Measurements from ENCODE around the gene ITGAL. TPM values are rescaled to one million over a fixed set of nuclear protein-coding genes. Genes with fewer than 3 reads are reported as not detected.

ITGAL gene
- total RNA-seq, 2 experiments from 2014 or later: 40.2 to 140 TPM

DNA sequence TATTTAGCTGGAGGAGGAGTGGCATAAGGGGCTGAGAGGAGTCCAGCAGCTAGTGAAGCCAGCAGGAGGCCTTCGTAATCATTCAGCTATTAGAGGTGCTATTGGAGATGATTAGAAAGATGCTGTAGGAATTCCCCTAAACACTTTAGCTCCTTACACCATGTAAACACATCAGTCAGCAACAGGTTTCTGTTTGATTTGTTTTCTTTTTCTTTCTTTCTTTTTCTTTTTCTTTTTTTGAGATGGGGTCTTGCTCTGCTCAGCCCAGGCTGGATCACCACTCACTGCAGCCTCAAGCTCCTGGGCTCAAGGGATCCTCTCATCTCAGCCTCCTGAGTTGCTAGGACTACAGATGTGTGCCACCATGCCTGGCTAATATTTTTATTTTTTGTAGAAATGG lies 16.2 kb upstream of the ITGAL start:
- no peaks in the 10 kb centered on the region for H3K36me3 ChIP-seq (ENCODE audit: insufficient read depth, low read length)
- H3K9me3 ChIP-seq (ENCODE audit: low read length): no peaks in the 10 kb centered on the region
- ChIA-PET POLR2A (interaction anchor here (0.6 to 7.4 kb wide), 8 partner anchors 10 to 1485 kb away, joined by 3 to 69 read pairs (median 4); partner anchors contain the start of gene ITGAL), CTCF (ENCODE audit: unreplicated experiment) (no interaction called here)
- no peak for DNase-seq (ENCODE audit: low spot score)
- no TSS peak for BruUV-seq (replicated peaks)
- H3K9me2 ChIP-seq (ENCODE audit: insufficient read depth, low read length): no peaks in the 10 kb centered on the region
- no peak overlapping the region for H3K4me3 ChIP-seq (ENCODE audit: low read depth, low read length, poor library complexity, severe bottlenecking)
- peak overlapping the region; percentile 2 for H3K27ac ChIP-seq (ENCODE audit: low read depth, low read length, poor library complexity, severe bottlenecking)
- 0 out of 2 replicates have a peak overlapping the region, but pooled peaks have one; percentile 10 for H3K4me2 ChIP-seq (ENCODE audit: low read length)
- TF ChIP-seq EZH2phosphoT487 (IDR thresholded peaks at IDR 0.05; ENCODE audit: borderline replicate concordance, low read depth, low read length): no peak
- TF ChIP-seq, protein P1, sequence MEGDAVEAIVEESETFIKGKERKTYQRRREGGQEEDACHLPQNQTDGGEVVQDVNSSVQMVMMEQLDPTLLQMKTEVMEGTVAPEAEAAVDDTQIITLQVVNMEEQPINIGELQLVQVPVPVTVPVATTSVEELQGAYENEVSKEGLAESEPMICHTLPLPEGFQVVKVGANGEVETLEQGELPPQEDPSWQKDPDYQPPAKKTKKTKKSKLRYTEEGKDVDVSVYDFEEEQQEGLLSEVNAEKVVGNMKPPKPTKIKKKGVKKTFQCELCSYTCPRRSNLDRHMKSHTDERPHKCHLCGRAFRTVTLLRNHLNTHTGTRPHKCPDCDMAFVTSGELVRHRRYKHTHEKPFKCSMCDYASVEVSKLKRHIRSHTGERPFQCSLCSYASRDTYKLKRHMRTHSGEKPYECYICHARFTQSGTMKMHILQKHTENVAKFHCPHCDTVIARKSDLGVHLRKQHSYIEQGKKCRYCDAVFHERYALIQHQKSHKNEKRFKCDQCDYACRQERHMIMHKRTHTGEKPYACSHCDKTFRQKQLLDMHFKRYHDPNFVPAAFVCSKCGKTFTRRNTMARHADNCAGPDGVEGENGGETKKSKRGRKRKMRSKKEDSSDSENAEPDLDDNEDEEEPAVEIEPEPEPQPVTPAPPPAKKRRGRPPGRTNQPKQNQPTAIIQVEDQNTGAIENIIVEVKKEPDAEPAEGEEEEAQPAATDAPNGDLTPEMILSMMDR (conservative IDR thresholded peaks at IDR 0.05; ENCODE audit: low read length): no peak
- H3K4me1 ChIP-seq (ENCODE audit: insufficient read depth, low read length, poor library complexity, severe bottlenecking): peaks cover 90% of the 10 kb centered on the region
- intact Hi-C loops (cut with micrococcal nuclease; ENCODE audit: unreplicated experiment): no loop called here
- no peaks in the 10 kb centered on the region for H3K79me2 ChIP-seq (ENCODE audit: insufficient read depth, low read depth, low read length)
- no peaks in the 10 kb centered on the region for H4K20me1 ChIP-seq (ENCODE audit: insufficient read depth, low read length)
- H2AFZ ChIP-seq (ENCODE audit: low read length): peak overlapping the region; percentile 47; the same call in 1 of the 2 replicates

DNA sequence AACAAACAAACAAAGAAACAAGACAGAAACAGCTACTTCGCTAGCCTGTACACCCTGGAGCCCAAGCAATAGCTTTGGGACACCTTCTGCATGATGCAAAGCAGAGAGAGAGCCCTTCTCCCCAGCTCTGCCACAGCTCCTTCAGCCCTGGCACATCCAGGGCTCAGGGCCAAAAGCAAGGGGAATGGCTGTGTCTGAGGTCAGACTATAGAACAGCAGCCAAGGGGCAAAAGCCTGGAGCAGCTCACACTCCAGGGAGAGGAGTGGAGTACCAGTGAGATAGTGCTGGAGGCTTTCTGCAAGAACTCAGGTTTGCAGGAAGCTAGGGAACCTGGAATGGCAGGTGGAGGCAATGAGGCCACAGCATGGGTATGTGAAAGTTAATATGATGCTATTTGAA lies 15.3 kb upstream of the ITGAL start:
- ChIA-PET POLR2A (interaction anchor here (0.6 to 7.4 kb wide), 9 partner anchors 8 to 153 kb away, joined by 3 to 69 read pairs (median 4); partner anchors contain the start of gene ITGAL), CTCF (ENCODE audit: unreplicated experiment) (interaction anchor here (0.6 to 1.5 kb wide), 3 partner anchors 16 to 78 kb away, joined by 3 to 4 read pairs (median 3); partner anchors contain the start of gene ITGAL)
- Histone ChIP-seq H3K36me3 (ENCODE audit: insufficient read depth, low read length) (no peaks in the 10 kb centered on the region), H3K9me2 (ENCODE audit: insufficient read depth, low read length) (no peaks in the 10 kb centered on the region), H3K27ac (ENCODE audit: low read depth, low read length, poor library complexity, severe bottlenecking) (peak overlapping the region; percentile 40), H3K4me2 (ENCODE audit: low read length) (peak overlapping the region; percentile 18; the same call in 1 of the 2 replicates), H3K4me1 (ENCODE audit: insufficient read depth, low read length, poor library complexity, severe bottlenecking) (peaks cover 85% of the 10 kb centered on the region), H4K20me1 (ENCODE audit: insufficient read depth, low read length) (no peaks in the 10 kb centered on the region), H3K79me2 (ENCODE audit: insufficient read depth, low read depth, low read length) (no peaks in the 10 kb centered on the region), H3K4me3 (ENCODE audit: low read depth, low read length, poor library complexity, severe bottlenecking) (no peak overlapping the region), H3K9me3 (ENCODE audit: low read length) (no peaks in the 10 kb centered on the region), H2AFZ (ENCODE audit: low read length) (peak overlapping the region; percentile 47; the same call in 1 of the 2 replicates)
- DNase-seq (ENCODE audit: low spot score): no peak
- no peak for TF ChIP-seq EZH2phosphoT487 (IDR thresholded peaks at IDR 0.05; ENCODE audit: borderline replicate concordance, low read depth, low read length)
- TF ChIP-seq, protein P1 (conservative IDR thresholded peaks at IDR 0.05; ENCODE audit: low read length): no peak
- BruUV-seq (replicated peaks): no TSS peak
- intact Hi-C loops (cut with micrococcal nuclease; ENCODE audit: unreplicated experiment): no loop called here

Measured in OCI-LY7 (cell line).